Ishikawa (cell line): ENCODE measurements around the gene CACNG8.

ENCODE experiments used
- CEBPB ChIP-seq: IDR thresholded peaks from 2 replicates; pipeline ENCODE4 v1.6.1; 2012
- CREB1 ChIP-seq: IDR thresholded peaks from 2 replicates; pipeline ENCODE4 v1.6.1; 2012; ENCODE audit warnings: low read depth
- EGR1 ChIP-seq: IDR thresholded peaks from 2 replicates; pipeline ENCODE4 v1.6.1; 2012
- EP300 ChIP-seq: IDR thresholded peaks from 2 replicates; pipeline ENCODE4 v1.6.1; 2012; ENCODE audit warnings: borderline replicate concordance
- FOXM1 ChIP-seq: IDR thresholded peaks from 2 replicates; pipeline ENCODE4 v1.6.1; 2012; ENCODE audit warnings: low read depth, borderline replicate concordance
- NFIC ChIP-seq: IDR thresholded peaks from 2 replicates; pipeline ENCODE4 v1.6.1; 2012
- RAD21 ChIP-seq: IDR thresholded peaks from 2 replicates; pipeline ENCODE4 v1.6.1; 2012; ENCODE audit warnings: low read depth
- TAF1 ChIP-seq: IDR thresholded peaks from 2 replicates; pipeline ENCODE4 v1.6.1; 2012; ENCODE audit warnings: low read depth, mild to moderate bottlenecking
- TCF12 ChIP-seq: IDR thresholded peaks from 2 replicates; pipeline ENCODE4 v1.6.1; 2012; ENCODE audit warnings: low read depth
- TEAD4 ChIP-seq: IDR thresholded peaks from 2 replicates; pipeline ENCODE4 v1.6.1; 2012
- YY1 ChIP-seq: IDR thresholded peaks from 2 replicates; pipeline ENCODE4 v1.6.1; 2012; ENCODE audit warnings: low read depth
- ZBTB7A ChIP-seq: IDR thresholded peaks from 2 replicates; pipeline ENCODE4 v1.6.1; 2012; ENCODE audit warnings: low read depth
- TF ChIP-seq, protein P1 (sequence below): IDR thresholded peaks from 2 replicates; pipeline ENCODE4 v1.6.1; 2012; ENCODE audit warnings: low read depth, mild to moderate bottlenecking
- TF ChIP-seq, protein P2 (sequence below): IDR thresholded peaks from 2 replicates; pipeline ENCODE4 v1.6.1; 2012
- TF ChIP-seq, protein P3 (sequence below): IDR thresholded peaks from 2 replicates; pipeline ENCODE4 v1.6.1; 2012

The CACNG8 gene

GRCh38 chr19:53988981-53989380 is 26.2 kb downstream of the CACNG8 start:
- TF ChIP-seq, protein P1, sequence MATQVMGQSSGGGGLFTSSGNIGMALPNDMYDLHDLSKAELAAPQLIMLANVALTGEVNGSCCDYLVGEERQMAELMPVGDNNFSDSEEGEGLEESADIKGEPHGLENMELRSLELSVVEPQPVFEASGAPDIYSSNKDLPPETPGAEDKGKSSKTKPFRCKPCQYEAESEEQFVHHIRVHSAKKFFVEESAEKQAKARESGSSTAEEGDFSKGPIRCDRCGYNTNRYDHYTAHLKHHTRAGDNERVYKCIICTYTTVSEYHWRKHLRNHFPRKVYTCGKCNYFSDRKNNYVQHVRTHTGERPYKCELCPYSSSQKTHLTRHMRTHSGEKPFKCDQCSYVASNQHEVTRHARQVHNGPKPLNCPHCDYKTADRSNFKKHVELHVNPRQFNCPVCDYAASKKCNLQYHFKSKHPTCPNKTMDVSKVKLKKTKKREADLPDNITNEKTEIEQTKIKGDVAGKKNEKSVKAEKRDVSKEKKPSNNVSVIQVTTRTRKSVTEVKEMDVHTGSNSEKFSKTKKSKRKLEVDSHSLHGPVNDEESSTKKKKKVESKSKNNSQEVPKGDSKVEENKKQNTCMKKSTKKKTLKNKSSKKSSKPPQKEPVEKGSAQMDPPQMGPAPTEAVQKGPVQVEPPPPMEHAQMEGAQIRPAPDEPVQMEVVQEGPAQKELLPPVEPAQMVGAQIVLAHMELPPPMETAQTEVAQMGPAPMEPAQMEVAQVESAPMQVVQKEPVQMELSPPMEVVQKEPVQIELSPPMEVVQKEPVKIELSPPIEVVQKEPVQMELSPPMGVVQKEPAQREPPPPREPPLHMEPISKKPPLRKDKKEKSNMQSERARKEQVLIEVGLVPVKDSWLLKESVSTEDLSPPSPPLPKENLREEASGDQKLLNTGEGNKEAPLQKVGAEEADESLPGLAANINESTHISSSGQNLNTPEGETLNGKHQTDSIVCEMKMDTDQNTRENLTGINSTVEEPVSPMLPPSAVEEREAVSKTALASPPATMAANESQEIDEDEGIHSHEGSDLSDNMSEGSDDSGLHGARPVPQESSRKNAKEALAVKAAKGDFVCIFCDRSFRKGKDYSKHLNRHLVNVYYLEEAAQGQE = no peak
- TF ChIP-seq EGR1 (no peak), EP300 (no peak), CREB1 (no peak), RAD21 (no peak)

GRCh38 chr19:53989600-53990533 is 27.1 kb downstream of the CACNG8 start:
- peak; percentile 47; the same call in 1 of the 2 replicates for TF ChIP-seq NFIC
- no peak for TF ChIP-seq TCF12
- TF ChIP-seq, protein P1 = no peak
- TF ChIP-seq, protein P2, sequence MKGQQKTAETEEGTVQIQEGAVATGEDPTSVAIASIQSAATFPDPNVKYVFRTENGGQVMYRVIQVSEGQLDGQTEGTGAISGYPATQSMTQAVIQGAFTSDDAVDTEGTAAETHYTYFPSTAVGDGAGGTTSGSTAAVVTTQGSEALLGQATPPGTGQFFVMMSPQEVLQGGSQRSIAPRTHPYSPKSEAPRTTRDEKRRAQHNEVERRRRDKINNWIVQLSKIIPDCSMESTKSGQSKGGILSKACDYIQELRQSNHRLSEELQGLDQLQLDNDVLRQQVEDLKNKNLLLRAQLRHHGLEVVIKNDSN = 0 out of 2 replicates have a peak, but pooled peaks have one; percentile 5
- TF ChIP-seq, protein P3, sequence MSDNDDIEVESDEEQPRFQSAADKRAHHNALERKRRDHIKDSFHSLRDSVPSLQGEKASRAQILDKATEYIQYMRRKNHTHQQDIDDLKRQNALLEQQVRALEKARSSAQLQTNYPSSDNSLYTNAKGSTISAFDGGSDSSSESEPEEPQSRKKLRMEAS = peak; percentile 48; the same call in 1 of the 2 replicates
- no peak for TF ChIP-seq EGR1

- TF ChIP-seq, protein P1 = no peak
- TF ChIP-seq CEBPB (no peak), CREB1 (no peak), TAF1 (no peak), TEAD4 (no peak), YY1 (no peak), RAD21 (no peak), NFIC (no peak), EP300 (no peak), FOXM1 (no peak)
- TF ChIP-seq, protein P3 = no peak
These were observed 28.7 kb downstream of the CACNG8 start, which contains the start of gene CACNG6 for GRCh38 chr19:53991224-53992113. Gene CACNG6 (plus strand): TSS chr19:53991637. CDS start chr19:53992878, 1,241 bp downstream.

DNA sequence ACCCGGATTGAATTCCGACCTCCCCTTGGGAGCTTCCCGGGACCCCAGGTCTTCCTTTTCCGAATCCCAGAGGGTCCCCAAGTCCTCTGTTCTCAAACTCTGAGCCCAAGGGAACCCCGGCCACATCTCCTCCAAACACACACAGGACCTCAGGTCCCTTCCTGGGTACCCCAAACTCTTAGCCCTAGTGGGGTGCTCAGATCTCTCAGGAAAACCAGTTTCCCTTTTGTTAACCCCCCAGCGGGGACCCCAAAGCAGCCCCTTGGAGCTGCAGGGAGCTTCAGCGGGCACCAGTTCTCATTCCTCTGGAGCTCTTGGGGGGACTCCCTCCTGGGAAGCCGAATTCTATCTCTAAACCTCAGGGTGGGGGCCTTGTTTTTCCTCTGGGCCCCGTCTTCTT is 29.5 kb downstream of the CACNG8 start:
- TF ChIP-seq RAD21 = no peak
- no peak for TF ChIP-seq CEBPB
- TF ChIP-seq YY1 = no peak
- no peak for TF ChIP-seq ZBTB7A
- TF ChIP-seq EP300 = no peak
- no peak for TF ChIP-seq FOXM1
- TF ChIP-seq, protein P2 = no peak
- no peak for TF ChIP-seq TCF12
- TF ChIP-seq, protein P1 = no peak
- no peak for TF ChIP-seq EGR1
- no peak for TF ChIP-seq NFIC
- TF ChIP-seq TEAD4 = no peak
